Transverse colon (tissue), 4 donors: Measurements from ENCODE around the gene PRR3. TPM values are rescaled to one million over a fixed set of nuclear protein-coding genes. Genes with fewer than 3 reads are reported as not detected.
"Not testable (repeated sequence)": the region's sequence is repeated elsewhere in the genome, so short reads cannot be mapped to it uniquely, and the experiment has no call there.

Source experiments
- DNase-seq: peaks from one replicate; pipeline ENCODE4 v3.0.0-alpha.2; 2019
- H3K27ac ChIP-seq, 4 donors: fragments of 200-600 bp; sonication (generic); 2 replicates each; pipeline ENCODE4 v1.5.1; 2016 to 2018; ENCODE audit warnings: inconsistent platforms in 4 of 4
- H3K27me3 ChIP-seq: fragments of 200-600 bp; sonication (generic); 2 replicates; pipeline ENCODE4 v1.5.1; 2017; ENCODE audit warnings: inconsistent platforms
- H3K36me3 ChIP-seq, 4 donors: fragments of 200-600 bp; sonication (generic); 2 replicates each; pipeline ENCODE4 v1.5.1; 2017 to 2019; ENCODE audit warnings: inconsistent platforms in 4 of 4
- H3K4me1 ChIP-seq, 4 donors: fragments of 200-600 bp; sonication (generic); 2 replicates each; pipeline ENCODE4 v1.5.1; 2017 to 2020; ENCODE audit warnings: inconsistent platforms in 4 of 4
- H3K4me3 ChIP-seq, 4 donors: fragments of 200-600 bp; sonication (generic); 1 replicate in 1 of 4; 2 replicates in 3 of 4; pipeline versions ENCODE4 v1.5.1 to v1.6.1; 2017 to 2019; ENCODE audit warnings: inconsistent platforms in 4 of 4
- H3K9me3 ChIP-seq, 2 donors: fragments of 200-600 bp; sonication (generic); 2 replicates each; pipeline ENCODE4 v1.5.1; 2017 to 2019; ENCODE audit warnings: inconsistent platforms in 2 of 2
- EP300 ChIP-seq: sonication (generic); formaldehyde crosslinking; IDR thresholded peaks from one replicate; pipeline ENCODE4 v1.6.1; 2017; ENCODE audit warnings: antibody characterized with exemption, low read depth
- POLR2A ChIP-seq: fragments of 450-650 bp; IDR thresholded peaks from one replicate; pipeline ENCODE4 v1.6.1; 2016; ENCODE audit warnings: antibody characterized with exemption, mild to moderate bottlenecking, moderate library complexity
- POLR2AphosphoS5 ChIP-seq, 3 donors: sonication (generic); formaldehyde crosslinking; IDR thresholded peaks; one replicate each; pipeline ENCODE4 v1.6.1; 2016; ENCODE audit warnings: antibody characterized with exemption in 3 of 3
- WGBS, 2 donors: methylation state at CpG; one replicate each; pipeline ENCODE4 v1.1.5; 2018; ENCODE audit warnings: low coverage in 1 of 2; 5-methylcytosine and 5-hydroxymethylcytosine counted together
- in situ Hi-C, 4 donors: fragments of 200-750 bp; cut with MboI; loops; one replicate each; pipeline versions ENCODE4 v1.15.0 to v1.15.1; 2017; ENCODE audit warnings: low sequenced_read_pairs in 3 of 4, low pct_ligation_motif_present in 1 of 4, low pct_unique_long_range_greater_than_20kb in 1 of 4
- intact Hi-C: fragments of 100-400 bp; cut with DNase I; formaldehyde crosslinking; loops from one replicate; pipeline ENCODE4 v1.15.1; 2023; ENCODE audit warnings: low total_unique reads
- total RNA-seq, 4 donors: library from RNA; depleted of rRNA; stranded (reverse); fragments of >200 nt; gene quantifications; one replicate each; pipeline ENCODE4 v1.1.0, GENCODE V29; 2016
- TF ChIP-seq, protein P1 (sequence below), 5 experiments: fragments of 200-600 bp in 3 of 5; fragments of 450-650 bp in 2 of 5; sonication (generic) in 3 of 5; IDR thresholded peaks; 1 replicate in 2 of 5; 2 replicates in 3 of 5; pipeline ENCODE4 v1.5.1; 2016 to 2017; ENCODE audit warnings: antibody characterized with exemption in 5 of 5, inconsistent platforms in 3 of 5, mild to moderate bottlenecking in 2 of 5, moderate library complexity in 1 of 5

PRR3 gene
- total RNA-seq, 4 donors from 2014 or later = 2.2 to 10.1 (median 5.0) TPM

DNA sequence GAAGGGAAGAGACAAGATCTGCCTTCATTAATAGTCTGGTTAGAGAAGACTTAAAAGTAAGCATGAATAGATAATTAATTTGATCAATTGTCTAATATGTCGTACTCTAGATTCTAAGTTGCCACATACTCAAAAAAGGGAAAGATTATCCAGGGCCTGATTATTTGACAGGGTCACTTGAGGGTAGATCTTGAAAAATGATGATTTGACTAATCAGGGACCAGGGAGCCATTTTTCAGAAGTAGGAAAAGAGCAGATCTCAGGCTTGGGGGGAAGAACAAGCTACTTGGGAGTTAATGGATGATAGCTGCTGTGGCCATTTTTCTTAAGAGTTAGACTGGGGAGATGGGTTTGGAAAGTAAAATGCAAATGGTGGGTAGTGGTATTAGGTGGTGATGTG lies 35.2 kb downstream of the PRR3 start:
- Histone ChIP-seq H3K27me3 (no peaks in the 10 kb centered on the region), H3K36me3 (peaks cover 0 to 31% (median 12%) of the 10 kb centered on the region in 4 donors), H3K4me1 (no peaks in the 10 kb centered on the region), H3K27ac (no peak overlapping the region), H3K9me3 (no peaks in the 10 kb centered on the region), H3K4me3 (no peak overlapping the region)
- intact Hi-C loops = no loop called here
- 97 to 100% methylated on average over 1 of the region's 1 CpG for WGBS, 2 donors
- TF ChIP-seq POLR2A (no peak), EP300 (no peak), POLR2AphosphoS5 (IDR thresholded peaks at IDR 0.05) (no peak)
- TF ChIP-seq, protein P1, sequence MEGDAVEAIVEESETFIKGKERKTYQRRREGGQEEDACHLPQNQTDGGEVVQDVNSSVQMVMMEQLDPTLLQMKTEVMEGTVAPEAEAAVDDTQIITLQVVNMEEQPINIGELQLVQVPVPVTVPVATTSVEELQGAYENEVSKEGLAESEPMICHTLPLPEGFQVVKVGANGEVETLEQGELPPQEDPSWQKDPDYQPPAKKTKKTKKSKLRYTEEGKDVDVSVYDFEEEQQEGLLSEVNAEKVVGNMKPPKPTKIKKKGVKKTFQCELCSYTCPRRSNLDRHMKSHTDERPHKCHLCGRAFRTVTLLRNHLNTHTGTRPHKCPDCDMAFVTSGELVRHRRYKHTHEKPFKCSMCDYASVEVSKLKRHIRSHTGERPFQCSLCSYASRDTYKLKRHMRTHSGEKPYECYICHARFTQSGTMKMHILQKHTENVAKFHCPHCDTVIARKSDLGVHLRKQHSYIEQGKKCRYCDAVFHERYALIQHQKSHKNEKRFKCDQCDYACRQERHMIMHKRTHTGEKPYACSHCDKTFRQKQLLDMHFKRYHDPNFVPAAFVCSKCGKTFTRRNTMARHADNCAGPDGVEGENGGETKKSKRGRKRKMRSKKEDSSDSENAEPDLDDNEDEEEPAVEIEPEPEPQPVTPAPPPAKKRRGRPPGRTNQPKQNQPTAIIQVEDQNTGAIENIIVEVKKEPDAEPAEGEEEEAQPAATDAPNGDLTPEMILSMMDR (IDR thresholded peaks at IDR 0.05) = no peak
- in situ Hi-C loops = no loop called here
- DNase-seq = no peak

DNA sequence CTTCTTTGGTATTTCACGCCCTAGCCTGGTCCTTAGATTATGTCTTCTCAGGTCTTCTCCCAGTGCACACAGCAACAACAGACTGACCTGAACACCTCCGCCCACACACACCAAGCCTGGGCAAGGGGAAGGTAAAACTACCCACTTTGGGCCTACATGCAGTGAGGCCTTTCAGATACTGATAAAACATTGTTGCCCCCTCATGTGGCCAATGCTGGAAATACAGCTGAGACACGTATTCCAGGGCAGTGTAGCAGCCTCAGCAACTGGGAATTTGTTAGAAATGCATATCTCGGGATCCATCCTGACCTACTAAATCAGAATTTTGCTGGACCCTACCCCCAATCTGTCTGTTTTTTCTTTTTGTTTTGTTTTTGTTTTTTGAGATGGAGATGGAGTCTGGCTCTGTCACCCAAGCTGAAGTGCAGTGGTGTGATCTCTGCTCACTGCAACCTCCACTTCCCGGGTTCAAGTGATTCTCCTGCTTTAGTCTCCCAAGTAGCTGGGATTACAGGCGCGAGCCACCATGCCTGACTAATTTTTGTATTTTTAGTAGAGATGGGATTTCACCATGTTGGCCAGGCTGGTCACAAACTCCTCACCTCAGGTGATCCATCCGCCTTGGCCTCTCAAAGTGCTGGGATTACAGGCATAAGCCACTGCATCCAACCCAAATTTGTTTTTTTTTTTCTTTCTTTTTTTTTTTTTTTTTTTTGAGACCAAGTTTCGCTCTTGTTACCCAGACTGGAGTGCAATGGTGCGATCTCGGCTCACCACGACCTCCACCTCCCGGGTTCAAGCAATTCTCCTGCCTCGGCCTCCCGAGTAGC lies 40.4 kb downstream of the PRR3 start:
- intact Hi-C loops, H3K4me1 ChIP-seq, H3K4me3 ChIP-seq, H3K27me3 ChIP-seq, H3K27ac ChIP-seq, H3K9me3 ChIP-seq: not testable (repeated sequence)
- 71 to 74% methylated on average over 10 to 15 of the region's 15 CpGs for WGBS, 2 donors
- DNase-seq = peak; percentile 85
- in situ Hi-C loops = loop anchor here in 1 of 4 donors (5.0 kb wide), 1 partner anchor 115 kb away; no protein-coding TSS in a partner anchor
- H3K36me3 ChIP-seq = peaks cover 0 to 16% (median 4%) of the 10 kb centered on the region in 4 donors
- TF ChIP-seq POLR2A (peak; percentile 6), POLR2AphosphoS5 (IDR thresholded peaks at IDR 0.05) (peak in 1 of 3 donors; percentile 50)
- TF ChIP-seq, protein P1 (IDR thresholded peaks at IDR 0.05) = peak; percentile 75 to 85 (median 80)

DNA sequence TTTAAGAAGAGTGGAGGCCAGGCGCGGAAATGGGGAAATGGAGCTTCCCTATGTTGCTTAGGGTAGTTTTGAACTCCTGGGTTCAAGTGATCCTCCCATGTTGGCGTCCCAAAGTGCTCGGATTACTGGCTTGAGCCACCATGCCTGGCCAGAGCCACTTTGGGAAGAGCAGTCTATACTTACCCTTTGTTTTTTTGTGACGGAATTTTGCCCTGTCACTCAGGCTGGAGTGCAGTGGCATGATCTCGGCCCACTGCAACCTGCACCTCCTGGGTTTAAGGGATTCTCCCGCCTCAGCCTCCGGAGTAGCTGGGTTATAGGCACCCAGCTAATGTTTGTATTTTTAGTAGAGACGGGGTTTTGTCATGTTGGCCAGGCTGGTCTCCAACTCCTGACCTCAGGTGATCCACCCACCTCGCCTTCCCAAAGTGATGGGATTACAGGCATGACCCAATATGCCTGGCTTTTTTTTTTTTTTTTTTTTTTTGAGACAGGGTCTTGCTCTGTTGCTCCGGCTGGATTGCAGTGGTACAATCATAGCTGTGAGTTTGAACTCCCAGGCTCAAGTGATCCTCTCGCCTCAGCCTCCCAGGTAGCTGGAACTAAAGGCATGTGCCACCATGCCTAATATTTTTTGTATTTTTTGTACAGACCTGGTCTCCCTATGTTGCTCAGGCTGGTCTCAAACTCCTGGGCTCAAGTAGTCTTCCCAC lies 42.0 kb downstream of the PRR3 start:
- WGBS, 2 donors = 73 to 85% methylated on average over 5 to 12 of the region's 12 CpGs

DNA sequence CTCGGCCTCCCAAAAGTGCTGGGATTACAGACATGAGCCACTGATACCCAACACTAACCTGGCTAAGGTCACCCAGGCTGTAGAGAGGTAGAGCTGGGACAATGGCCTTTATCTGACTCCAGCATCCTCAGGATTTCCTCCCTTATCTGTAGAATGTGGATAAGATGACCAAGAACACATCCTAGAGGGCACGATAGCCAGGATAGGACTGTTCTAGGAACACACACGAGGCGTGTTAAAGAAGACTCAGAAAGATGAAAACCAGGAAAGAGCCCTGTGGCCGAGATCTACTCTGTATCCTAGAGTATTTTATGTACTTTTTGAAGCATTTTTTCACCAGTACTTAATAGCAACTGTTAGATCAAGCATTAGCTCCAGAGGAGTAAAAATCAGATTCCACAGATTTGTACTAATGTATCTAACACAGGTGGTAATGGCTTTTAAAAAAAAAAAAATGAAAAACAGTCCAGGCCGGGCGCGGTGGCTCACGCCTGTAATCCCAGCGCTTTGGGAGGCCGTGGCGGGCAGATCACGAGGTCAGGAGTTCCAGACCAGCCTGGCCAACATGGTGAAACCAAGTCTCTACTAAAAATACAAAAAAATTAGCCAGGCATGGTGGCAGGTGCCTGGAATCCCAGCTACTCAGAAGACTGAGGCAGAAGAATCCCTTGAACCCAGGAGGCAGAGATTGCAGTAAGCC lies 42.7 kb downstream of the PRR3 start:
- intact Hi-C loops = no loop called here
- no peaks in the 10 kb centered on the region for H3K27me3 ChIP-seq
- WGBS, 2 donors = 63 to 84% methylated on average over 4 to 13 of the region's 13 CpGs
- TF ChIP-seq, protein P1 (IDR thresholded peaks at IDR 0.05) = no peak
- TF ChIP-seq POLR2AphosphoS5 (IDR thresholded peaks at IDR 0.05) = peak in 1 of 3 donors; percentile 9
- TF ChIP-seq EP300 = no peak
- no peak for TF ChIP-seq POLR2A
- no peak overlapping the region for H3K27ac ChIP-seq
- no peak for DNase-seq
- in situ Hi-C loops = loop anchor here in 1 of 4 donors (5.0 kb wide), 1 partner anchor 117 kb away; no protein-coding TSS in a partner anchor
- H3K4me1 ChIP-seq = no peaks in the 10 kb centered on the region
- no peaks in the 10 kb centered on the region for H3K9me3 ChIP-seq
- peaks cover 0 to 38% (median 16%) of the 10 kb centered on the region in 4 donors for H3K36me3 ChIP-seq
- no peak overlapping the region for H3K4me3 ChIP-seq

More for the DNA sequence above, 42.0 kb downstream of the PRR3 start:
- no peaks in the 10 kb centered on the region for H3K4me1 ChIP-seq
- intact Hi-C loops (no loop called here), in situ Hi-C loops (loop anchor here in 1 of 4 donors (5.0 kb wide), 1 partner anchor 117 kb away; no protein-coding TSS in a partner anchor)
- H3K9me3 ChIP-seq = no peaks in the 10 kb centered on the region
- H3K27me3 ChIP-seq = no peaks in the 10 kb centered on the region
- no peak overlapping the region for H3K4me3 ChIP-seq
- no peak overlapping the region for H3K27ac ChIP-seq
- peaks cover 0 to 31% (median 12%) of the 10 kb centered on the region in 4 donors for H3K36me3 ChIP-seq
- TF ChIP-seq EP300 = no peak
- peak in 1 of 3 donors; percentile 13 for TF ChIP-seq POLR2AphosphoS5 (IDR thresholded peaks at IDR 0.05)
- no peak for DNase-seq
